ENCODE measurements around the gene NAT9.

NAT9 gene

DNA sequence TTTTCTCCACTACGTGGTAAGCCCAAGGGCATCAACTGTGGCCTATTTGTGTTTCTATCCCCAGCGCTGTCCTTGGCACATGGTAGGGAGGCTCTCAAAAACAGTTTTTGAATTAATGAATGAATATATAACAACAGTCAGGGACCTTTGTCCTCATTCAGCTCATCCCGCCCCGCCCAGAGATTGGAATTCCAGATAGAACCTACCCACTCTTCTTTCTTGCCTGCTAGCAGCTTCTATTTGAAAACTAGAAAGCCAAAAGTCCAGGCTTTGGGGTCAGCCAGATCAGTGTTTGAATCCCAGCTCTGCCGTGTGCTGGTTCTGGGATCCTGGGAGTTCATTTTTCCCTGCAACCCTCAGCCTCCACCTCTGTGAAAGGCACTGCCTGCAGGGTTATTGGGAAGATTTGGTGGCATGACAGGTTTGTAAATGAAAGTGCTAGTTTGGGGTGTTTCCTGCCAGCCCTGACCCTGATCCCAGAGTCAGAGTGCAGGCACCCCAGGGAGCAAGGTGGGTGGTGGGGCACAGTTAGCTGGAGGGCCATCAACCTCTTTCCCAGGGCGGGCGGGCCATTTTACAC lies 23.2 kb downstream of the NAT9 start:
- CTCF ChIA-PET, result interaction anchor here (0.8 to 9.1 kb wide), 8 partner anchors 9 to 209 kb away, joined by 3 to 82 read pairs (median 5); partner anchors contain the start of gene RAB37
- DNase-seq (ENCODE audit: extremely low spot score), result no peak
- TF ChIP-seq CTCF (IDR thresholded peaks at IDR 0.05; ENCODE audit: control extremely low read depth, extremely low read depth, low read depth, missing control alignments), result no peak
- POLR2A ChIA-PET, result no interaction called here

GRCh38 chr17:74752415-74752814 lies 23.7 kb downstream of the NAT9 start:
- ChIA-PET POLR2A (no interaction called here), CTCF (interaction anchor here (0.8 to 9.1 kb wide), 5 partner anchors 15 to 113 kb away, joined by 4 to 82 read pairs (median 7); partner anchors contain the start of gene RAB37)

DNA sequence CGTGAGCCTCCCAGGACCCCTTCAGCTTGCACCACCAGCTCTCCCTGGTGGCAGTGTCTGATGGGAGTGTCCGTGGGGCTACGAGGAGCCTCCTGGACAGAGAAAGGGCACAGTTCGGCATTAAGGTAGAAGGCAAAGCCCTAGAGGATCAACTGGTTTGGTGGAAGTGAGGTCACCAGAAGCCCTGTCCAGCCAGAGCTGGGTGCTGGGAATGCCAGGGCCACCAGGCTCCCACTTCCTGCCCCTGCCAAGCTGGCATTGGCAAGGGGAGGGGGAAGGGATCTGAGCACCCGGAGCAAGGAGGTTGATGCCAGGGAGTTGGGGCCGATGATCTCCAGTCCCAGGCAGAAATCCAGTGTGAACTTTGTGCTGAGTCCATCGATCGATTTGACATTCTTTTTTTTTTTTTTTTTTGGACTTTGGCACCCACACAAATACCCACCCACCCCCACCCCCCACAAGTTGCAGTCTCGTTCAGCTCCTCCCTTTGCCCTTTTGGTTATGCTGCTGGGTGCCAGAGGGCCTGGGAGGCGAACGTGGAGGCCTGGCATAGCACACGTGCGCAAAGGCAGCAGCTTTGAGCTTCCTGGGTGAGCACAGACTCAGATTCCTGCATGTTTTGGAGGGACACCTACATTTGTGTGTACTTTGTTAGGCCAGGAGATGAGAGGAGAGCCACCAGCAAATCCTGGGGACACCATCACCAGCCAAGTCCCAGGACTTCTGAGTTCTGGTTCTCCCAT lies 25.6 kb downstream of the NAT9 start:
- no peak for DNase-seq (ENCODE audit: extremely low spot score)

More at GRCh38 chr17:74752415-74752814, 23.7 kb downstream of the NAT9 start:
- no peak for DNase-seq (ENCODE audit: extremely low spot score)
- no peak for TF ChIP-seq CTCF (IDR thresholded peaks at IDR 0.05; ENCODE audit: control extremely low read depth, extremely low read depth, low read depth, missing control alignments)

GRCh38 chr17:74750039-74750326 lies 26.2 kb downstream of the NAT9 start:
- POLR2A ChIA-PET, result interaction anchor here (1.1 to 1.5 kb wide), 2 partner anchors 12 to 21 kb away, joined by 3 to 9 read pairs; no protein-coding TSS in a partner anchor
- no peak for TF ChIP-seq CTCF (IDR thresholded peaks at IDR 0.05; ENCODE audit: control extremely low read depth, extremely low read depth, low read depth, missing control alignments)

More for the DNA sequence above, 25.6 kb downstream of the NAT9 start:
- ChIA-PET CTCF (interaction anchor here (0.9 to 6.4 kb wide), 8 partner anchors 9 to 115 kb away, joined by 3 to 44 read pairs (median 6); partner anchors contain the start of gene RAB37), POLR2A (interaction anchor here (1.1 to 1.2 kb wide), 2 partner anchors 12 to 20 kb away, joined by 3 read pairs; no protein-coding TSS in a partner anchor)
- no peak for TF ChIP-seq CTCF (IDR thresholded peaks at IDR 0.05; ENCODE audit: control extremely low read depth, extremely low read depth, low read depth, missing control alignments)

DNA sequence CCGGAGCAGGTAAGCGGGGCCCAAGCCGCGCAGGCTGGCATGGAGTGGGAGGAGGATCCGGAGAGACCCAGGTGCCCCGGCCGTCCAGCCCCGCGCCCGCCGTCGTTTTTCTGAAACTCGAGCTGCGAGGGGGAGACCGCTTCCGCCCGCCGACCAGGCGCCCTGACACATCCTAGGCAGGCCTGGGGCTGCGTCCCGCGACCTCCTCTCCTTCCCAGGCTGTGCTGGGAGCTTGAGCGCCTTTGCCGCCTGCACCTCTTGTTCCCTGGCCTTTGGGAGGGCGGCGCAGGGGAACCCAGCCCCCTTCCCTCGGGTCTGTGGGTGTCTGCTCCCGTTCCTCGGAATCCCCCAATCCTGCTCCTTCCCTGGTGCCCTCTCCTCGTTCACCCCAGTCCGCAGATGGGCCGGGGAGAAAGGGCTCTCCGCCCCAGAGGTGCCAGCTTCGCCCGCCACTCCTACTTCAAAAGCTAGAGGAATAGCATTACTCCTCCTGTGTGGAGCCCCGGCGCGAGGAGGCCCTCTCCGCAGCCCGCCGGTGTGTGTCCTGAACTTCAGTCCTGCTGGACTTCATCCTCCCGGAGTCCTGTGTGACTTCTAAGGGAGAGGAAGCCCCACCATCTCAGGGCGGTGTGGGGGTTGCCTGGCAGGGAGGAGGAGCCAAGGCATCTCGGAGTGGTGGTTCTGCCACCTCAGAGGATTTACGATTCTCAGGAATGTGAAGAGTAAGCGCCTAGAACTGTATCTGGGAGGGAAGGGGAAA lies 26.7 kb downstream of the NAT9 start:
- POLR2A ChIA-PET, result interaction anchor here (0.6 to 1.5 kb wide), 5 partner anchors 11 to 371 kb away, joined by 3 to 9 read pairs (median 3); no protein-coding TSS in a partner anchor
- DNase-seq (ENCODE audit: extremely low spot score), result no peak
- no peak for TF ChIP-seq CTCF (IDR thresholded peaks at IDR 0.05; ENCODE audit: control extremely low read depth, extremely low read depth, low read depth, missing control alignments)
- CTCF ChIA-PET, result interaction anchor here (0.8 to 6.4 kb wide), 10 partner anchors 10 to 238 kb away, joined by 3 to 44 read pairs (median 4); partner anchors contain the start of genes CDR2L and RAB37

More at GRCh38 chr17:74750039-74750326, 26.2 kb downstream of the NAT9 start:
- CTCF ChIA-PET, result interaction anchor here (0.8 to 6.4 kb wide), 9 partner anchors 10 to 238 kb away, joined by 3 to 44 read pairs (median 5); partner anchors contain the start of genes CDR2L and RAB37
- no peak for DNase-seq (ENCODE audit: extremely low spot score)

All from GM10248 (cell line).